LNCaP clone FGC (cell line): ENCODE measurements around the gene PDE6B.

ENCODE experiments used
- DNase-seq: peaks from one replicate; pipeline ENCODE4 v3.0.0-alpha.2; 2011; ENCODE audit warnings: low read depth
- H3K4me3 ChIP-seq: 2 replicates; pipeline ENCODE4 v1.5.1; 2011; ENCODE audit warnings: mild to moderate bottlenecking, low read depth, low read length, control low read depth
- TF ChIP-seq, protein P1 (sequence below): IDR thresholded peaks from 2 replicates; pipeline ENCODE4 v1.5.1; 2012; ENCODE audit warnings: mild to moderate bottlenecking; ENCODE audit not compliant: control insufficient read depth, insufficient read depth; ENCODE audit errors: extremely low read depth

PDE6B gene

DNA sequence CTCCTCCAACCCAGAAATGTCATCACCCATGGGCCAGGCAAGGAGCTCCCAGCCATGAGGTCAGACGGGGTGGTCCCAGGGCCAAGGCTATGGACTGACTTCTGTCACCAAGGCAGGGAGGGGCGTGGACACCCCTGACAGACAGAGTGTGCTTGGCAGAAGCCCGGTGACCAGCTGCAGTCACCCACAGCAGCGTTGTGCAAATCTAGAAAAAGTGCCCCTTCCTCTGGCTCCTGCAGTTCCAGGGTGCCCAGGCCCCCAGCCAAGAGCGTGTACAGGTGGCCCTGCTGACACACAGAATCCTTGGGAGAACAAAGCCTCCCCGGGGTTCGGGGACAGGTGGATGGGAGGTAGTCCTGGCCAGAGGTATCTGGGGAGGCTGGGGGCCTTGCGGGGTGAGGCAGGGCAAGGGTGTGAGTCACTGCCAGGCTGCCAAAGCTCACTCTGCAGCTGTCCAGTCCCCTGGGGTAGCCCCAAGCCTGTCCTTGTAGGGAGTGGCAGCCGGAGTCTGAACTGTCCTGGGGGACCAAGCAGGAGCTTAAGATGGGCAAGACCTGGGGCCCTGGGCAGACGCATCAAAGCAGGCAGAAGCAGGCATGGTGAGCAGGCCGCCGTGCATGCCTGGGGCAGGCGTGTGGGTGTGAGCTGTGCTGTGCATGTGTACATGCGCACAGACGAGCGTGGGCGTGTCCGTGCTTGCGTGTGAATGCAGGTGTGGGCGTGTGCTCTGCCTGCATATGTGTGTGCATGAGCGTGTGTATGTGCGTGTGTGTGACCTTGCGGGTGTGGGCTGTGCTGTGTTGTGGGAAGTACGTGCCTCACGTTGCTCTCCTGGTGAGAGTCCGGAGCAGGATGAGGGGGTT lies 52.3 kb downstream of the PDE6B start:
- no peak for DNase-seq
- TF ChIP-seq, protein P1, sequence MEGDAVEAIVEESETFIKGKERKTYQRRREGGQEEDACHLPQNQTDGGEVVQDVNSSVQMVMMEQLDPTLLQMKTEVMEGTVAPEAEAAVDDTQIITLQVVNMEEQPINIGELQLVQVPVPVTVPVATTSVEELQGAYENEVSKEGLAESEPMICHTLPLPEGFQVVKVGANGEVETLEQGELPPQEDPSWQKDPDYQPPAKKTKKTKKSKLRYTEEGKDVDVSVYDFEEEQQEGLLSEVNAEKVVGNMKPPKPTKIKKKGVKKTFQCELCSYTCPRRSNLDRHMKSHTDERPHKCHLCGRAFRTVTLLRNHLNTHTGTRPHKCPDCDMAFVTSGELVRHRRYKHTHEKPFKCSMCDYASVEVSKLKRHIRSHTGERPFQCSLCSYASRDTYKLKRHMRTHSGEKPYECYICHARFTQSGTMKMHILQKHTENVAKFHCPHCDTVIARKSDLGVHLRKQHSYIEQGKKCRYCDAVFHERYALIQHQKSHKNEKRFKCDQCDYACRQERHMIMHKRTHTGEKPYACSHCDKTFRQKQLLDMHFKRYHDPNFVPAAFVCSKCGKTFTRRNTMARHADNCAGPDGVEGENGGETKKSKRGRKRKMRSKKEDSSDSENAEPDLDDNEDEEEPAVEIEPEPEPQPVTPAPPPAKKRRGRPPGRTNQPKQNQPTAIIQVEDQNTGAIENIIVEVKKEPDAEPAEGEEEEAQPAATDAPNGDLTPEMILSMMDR: no peak
- no peak overlapping the region for H3K4me3 ChIP-seq

DNA sequence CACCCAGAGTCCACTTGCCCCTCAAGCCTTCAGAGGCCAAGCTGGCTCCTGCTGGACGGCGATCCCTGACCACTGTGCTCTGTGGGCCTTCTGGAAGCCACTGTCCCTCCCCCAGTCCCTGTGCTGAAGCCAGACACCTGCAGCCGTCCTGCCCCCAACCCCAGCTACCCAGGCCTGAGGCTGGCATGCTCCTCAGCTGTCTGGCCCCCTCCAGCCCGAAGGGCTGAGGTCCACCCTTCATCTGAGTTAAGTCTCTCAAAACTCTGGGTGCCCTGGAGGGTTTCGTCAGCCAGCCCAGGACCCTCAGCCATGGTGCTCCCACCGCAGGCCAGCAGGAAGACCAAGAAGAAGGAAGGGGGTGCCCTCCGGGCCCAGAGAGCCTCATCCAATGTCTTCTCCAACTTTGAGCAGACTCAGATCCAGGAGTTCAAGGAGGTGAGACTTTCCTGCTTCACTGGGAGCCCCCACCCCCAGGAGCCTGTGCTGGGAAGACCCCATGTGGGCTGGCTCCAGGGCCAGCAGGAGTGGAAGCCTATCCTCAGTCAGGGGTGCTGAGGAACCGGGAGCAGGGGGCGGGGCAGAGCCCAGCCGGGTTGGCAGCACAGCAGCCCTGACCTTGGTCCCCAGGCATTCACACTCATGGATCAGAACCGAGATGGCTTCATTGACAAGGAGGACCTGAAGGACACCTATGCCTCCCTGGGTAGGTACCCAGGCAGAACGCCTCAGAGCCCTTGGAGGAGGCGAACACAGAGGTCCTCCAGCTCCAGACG lies 53.1 kb downstream of the PDE6B start:
- DNase-seq: no peak
- TF ChIP-seq, protein P1: no peak
- no peak overlapping the region for H3K4me3 ChIP-seq

DNA sequence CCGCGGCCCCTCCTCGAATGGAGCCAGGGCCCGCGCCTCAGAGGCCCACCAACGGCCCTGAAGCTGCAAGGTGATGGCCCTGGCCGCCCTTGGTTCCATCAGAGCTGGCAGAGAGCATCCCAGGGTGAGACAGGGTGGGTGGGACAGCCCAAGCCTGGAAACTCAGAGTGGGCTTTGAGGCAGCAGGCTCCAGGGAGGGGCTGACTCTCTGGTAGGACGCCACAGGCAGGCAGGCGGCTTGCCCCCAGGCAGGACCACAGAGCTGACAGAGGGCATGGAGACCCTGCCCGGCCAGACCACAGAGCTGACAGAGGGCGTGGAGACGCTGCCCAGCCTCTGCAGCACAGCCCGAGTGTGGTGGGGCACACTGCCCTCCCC lies 53.7 kb downstream of the PDE6B start:
- H3K4me3 ChIP-seq: no peak overlapping the region
- DNase-seq: no peak
- TF ChIP-seq, protein P1: no peak

DNA sequence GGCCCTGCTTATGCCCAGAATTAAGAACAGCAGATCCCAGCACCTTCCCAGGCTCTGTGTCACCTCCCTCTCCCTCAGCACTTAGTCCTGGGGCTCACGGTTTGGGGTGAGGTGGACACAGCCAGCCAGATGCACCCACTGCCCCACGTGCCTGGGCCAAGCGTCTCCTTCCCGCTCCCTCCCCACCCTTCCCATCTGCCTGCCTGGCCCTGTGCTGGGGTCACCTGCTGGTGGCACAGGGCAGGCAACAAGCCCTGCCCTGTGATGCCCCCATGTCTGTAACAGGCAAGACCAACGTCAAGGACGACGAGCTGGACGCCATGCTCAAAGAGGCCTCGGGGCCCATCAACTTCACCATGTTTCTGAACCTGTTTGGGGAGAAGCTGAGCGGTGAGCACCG lies 54.3 kb downstream of the PDE6B start:
- H3K4me3 ChIP-seq: no peak overlapping the region
- TF ChIP-seq, protein P1: no peak
- no peak for DNase-seq

DNA sequence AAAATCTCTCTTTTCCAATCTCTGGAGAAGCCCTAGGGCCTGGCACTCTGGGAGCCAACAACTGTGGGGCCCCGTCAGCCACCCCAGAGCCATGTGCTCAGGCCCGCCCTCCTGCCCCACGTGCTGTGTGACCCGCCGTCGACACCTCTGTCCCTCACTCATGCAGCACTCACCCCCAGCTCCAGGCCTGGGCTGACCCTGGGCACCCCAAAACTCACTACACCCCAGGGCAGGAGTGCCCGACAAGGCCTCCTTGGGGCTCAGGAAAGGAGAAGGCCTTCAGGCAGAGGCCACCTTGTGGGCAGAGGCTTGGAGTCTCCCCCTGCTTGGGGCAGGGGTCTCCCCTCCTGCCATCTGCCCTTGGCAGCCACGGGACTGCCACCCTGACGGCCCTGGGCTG lies 54.7 kb downstream of the PDE6B start:
- DNase-seq: no peak
- no peak overlapping the region for H3K4me3 ChIP-seq
- TF ChIP-seq, protein P1: no peak

DNA sequence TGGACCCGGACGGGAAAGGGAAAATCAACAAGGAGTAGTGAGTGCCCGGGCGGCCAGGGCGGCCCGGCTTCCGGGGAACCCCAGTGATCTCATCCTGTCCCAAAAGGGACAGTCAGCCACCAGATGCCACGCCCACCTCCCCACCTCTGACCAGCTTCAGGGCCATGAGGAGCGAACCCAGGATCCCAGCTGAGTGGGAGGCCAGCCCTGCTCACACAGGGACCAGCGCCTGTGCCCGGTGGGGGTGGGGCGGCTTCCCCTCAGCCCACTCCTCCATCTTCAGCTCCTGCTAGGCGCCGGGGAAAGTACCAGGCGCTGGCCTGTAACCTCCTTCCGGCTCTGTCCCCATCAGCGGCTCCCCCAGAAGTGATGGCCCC lies 55.2 kb downstream of the PDE6B start:
- TF ChIP-seq, protein P1: no peak
- DNase-seq: no peak
- H3K4me3 ChIP-seq: peak overlapping the region; percentile 40
